H9 (cell line): ENCODE data around the gene NT5DC4. TPM values are rescaled to one million over a fixed set of nuclear protein-coding genes. Genes with fewer than 3 reads are reported as not detected.

ENCODE experiments used
- DNase-seq: peaks from one replicate; pipeline ENCODE4 v3.0.0-alpha.2; 2017
- H2AFZ ChIP-seq: one replicate; pipeline ENCODE4 v1.6.1; 2013; ENCODE audit warnings: mild to moderate bottlenecking, low read length, control low read depth, moderate library complexity
- H2AK5ac ChIP-seq: 2 replicates; pipeline ENCODE4 v1.6.1; 2013; ENCODE audit warnings: low read length, control low read depth, mixed read lengths; ENCODE audit not compliant: insufficient read length
- H2BK120ac ChIP-seq: one replicate; pipeline ENCODE4 v1.6.1; 2013; ENCODE audit warnings: low read depth, mild to moderate bottlenecking, low read length, control low read depth, inconsistent platforms; ENCODE audit not compliant: poor library complexity, severe bottlenecking
- H2BK12ac ChIP-seq: 2 replicates; pipeline ENCODE4 v1.6.1; 2013; ENCODE audit warnings: low read length, control low read depth, mixed read lengths, low read depth; ENCODE audit not compliant: insufficient read length
- H2BK15ac ChIP-seq: 2 replicates; pipeline ENCODE4 v1.6.1; 2013; ENCODE audit warnings: low read depth, low read length, control low read depth
- H2BK20ac ChIP-seq: one replicate; pipeline ENCODE4 v1.6.1; 2013; ENCODE audit warnings: low read depth, mild to moderate bottlenecking, low read length, control low read depth, inconsistent platforms; ENCODE audit not compliant: poor library complexity, severe bottlenecking
- H2BK5ac ChIP-seq: 2 replicates; pipeline ENCODE4 v1.6.1; 2013; ENCODE audit warnings: low read length, control low read depth, mixed read lengths; ENCODE audit not compliant: insufficient read length
- H3K14ac ChIP-seq: 2 replicates; pipeline ENCODE4 v1.6.1; 2013; ENCODE audit warnings: low read length, control low read depth; ENCODE audit not compliant: insufficient read depth
- H3K18ac ChIP-seq: 2 replicates; pipeline ENCODE4 v1.6.1; 2013; ENCODE audit warnings: low read depth, mild to moderate bottlenecking, mixed read lengths, low read length, control low read depth; ENCODE audit not compliant: insufficient read length
- H3K23ac ChIP-seq: 2 replicates; pipeline ENCODE4 v1.6.1; 2013; ENCODE audit warnings: low read length, control low read depth, mixed read lengths, low read depth; ENCODE audit not compliant: insufficient read length
- H3K23me2 ChIP-seq: 2 replicates; pipeline ENCODE4 v1.6.1; 2013; ENCODE audit warnings: low read depth, mild to moderate bottlenecking, mixed read lengths, low read length, control low read depth; ENCODE audit not compliant: insufficient read length, poor library complexity, severe bottlenecking
- H3K27ac ChIP-seq: 2 replicates; pipeline ENCODE4 v1.5.1; 2013; ENCODE audit warnings: low read length, control low read depth, mixed read lengths, low read depth; ENCODE audit not compliant: insufficient read length
- H3K27me3 ChIP-seq: 2 replicates; pipeline ENCODE4 v1.6.1; 2013; ENCODE audit warnings: low read length, control low read depth, inconsistent platforms; ENCODE audit not compliant: insufficient read depth
- H3K4ac ChIP-seq: 2 replicates; pipeline ENCODE4 v1.6.1; 2013; ENCODE audit warnings: low read depth, mild to moderate bottlenecking, control low read depth, inconsistent platforms, low read length, moderate library complexity
- H3K4me1 ChIP-seq: 2 replicates; pipeline ENCODE4 v1.6.1; 2013; ENCODE audit warnings: low read length, control low read depth, inconsistent platforms; ENCODE audit not compliant: insufficient read depth
- H3K4me2 ChIP-seq: 2 replicates; pipeline ENCODE4 v1.6.1; 2013; ENCODE audit warnings: low read length, control low read depth, mixed read lengths; ENCODE audit not compliant: insufficient read length, insufficient read depth
- H3K56ac ChIP-seq: 2 replicates; pipeline ENCODE4 v1.6.1; 2013; ENCODE audit warnings: low read depth, mild to moderate bottlenecking, mixed read lengths, low read length, control low read depth; ENCODE audit not compliant: insufficient read length
- H3K79me1 ChIP-seq: 2 replicates; pipeline ENCODE4 v1.6.1; 2013; ENCODE audit warnings: low read depth, mild to moderate bottlenecking, moderate library complexity, low read length, control low read depth, inconsistent platforms; ENCODE audit not compliant: insufficient read depth, poor library complexity, severe bottlenecking
- H3K79me2 ChIP-seq: 2 replicates; pipeline ENCODE4 v1.6.1; 2013; ENCODE audit warnings: low read length, control low read depth, inconsistent platforms; ENCODE audit not compliant: insufficient read depth
- H3K9ac ChIP-seq: 2 replicates; pipeline ENCODE4 v1.6.1; 2013; ENCODE audit warnings: low read length, control low read depth, mixed read lengths; ENCODE audit not compliant: insufficient read length; ENCODE audit errors: extremely low read depth
- H3K9me3 ChIP-seq: one replicate; pipeline ENCODE4 v1.6.1; 2013; ENCODE audit warnings: low read depth, low read length, inconsistent platforms; ENCODE audit not compliant: control insufficient read depth
- H3T11ph ChIP-seq: one replicate; pipeline ENCODE4 v1.6.1; 2013; ENCODE audit warnings: mild to moderate bottlenecking, low read length, control low read depth, inconsistent platforms
- H4K20me1 ChIP-seq: one replicate; pipeline ENCODE4 v1.6.1; 2013; ENCODE audit not compliant: control insufficient read depth, insufficient read length, insufficient read depth
- H4K5ac ChIP-seq: 2 replicates; pipeline ENCODE4 v1.6.1; 2013; ENCODE audit warnings: low read depth, mild to moderate bottlenecking, mixed read lengths, low read length, control low read depth; ENCODE audit not compliant: insufficient read length
- H4K8ac ChIP-seq: replicated peaks from 2 replicates; pipeline ENCODE4 v1.6.1; 2013; ENCODE audit warnings: low read length, control low read depth, mixed read lengths, low read depth; ENCODE audit not compliant: insufficient read length
- H4K91ac ChIP-seq: 2 replicates; pipeline ENCODE4 v1.6.1; 2013; ENCODE audit warnings: low read depth, mild to moderate bottlenecking, moderate library complexity, mixed read lengths, low read length, control low read depth; ENCODE audit not compliant: insufficient read length
- H3K27ac Mint-ChIP-seq, 3 experiments: 2 replicates in 2 of 3; 3 replicates in 1 of 3; pipeline ENCODE4 v1.8.0; 2020 to 2021; ENCODE audit warnings: mixed read lengths in 3 of 3, mild to moderate bottlenecking in 1 of 3, moderate library complexity in 1 of 3
- H3K27me3 Mint-ChIP-seq: 2 replicates; pipeline ENCODE4 v1.8.0; 2021; ENCODE audit warnings: low read depth, mild to moderate bottlenecking, moderate library complexity, mixed read lengths
- H3K36me3 Mint-ChIP-seq, 3 experiments: 2 replicates in 2 of 3; 3 replicates in 1 of 3; pipeline ENCODE4 v1.8.0; 2020 to 2021; ENCODE audit warnings: low read depth in 3 of 3, mixed read lengths in 3 of 3; ENCODE audit not compliant: insufficient read depth in 1 of 3
- H3K4me1 Mint-ChIP-seq, 2 experiments: 2 replicates each; pipeline ENCODE4 v1.8.0; 2020; ENCODE audit warnings: mixed read lengths in 2 of 2
- H3K4me3 Mint-ChIP-seq, 2 experiments: 2 replicates in 1 of 2; 3 replicates in 1 of 2; pipeline ENCODE4 v1.8.0; 2020 to 2021; ENCODE audit warnings: mild to moderate bottlenecking in 2 of 2, mixed read lengths in 2 of 2, moderate library complexity in 1 of 2
- H3K9me3 Mint-ChIP-seq, 2 experiments: 2 replicates in 1 of 2; 3 replicates in 1 of 2; pipeline ENCODE4 v1.8.0; 2020; ENCODE audit warnings: mild to moderate bottlenecking in 2 of 2, mixed read lengths in 2 of 2, moderate library complexity in 1 of 2
- WGBS: extraction: QIAGEN DNeasy Blood & Tissue Kit; methylation state at CpG from one replicate; pipeline ENCODE4 v1.1.7; 2013; ENCODE audit warnings: missing lambda C conversion rate, low lambda C conversion rate, mixed read lengths; ENCODE audit not compliant: insufficient read length; ENCODE audit errors: extremely low coverage; 5-methylcytosine and 5-hydroxymethylcytosine counted together
- total RNA-seq: library from RNA; stranded (reverse); gene quantifications from 2 replicates; pipeline ENCODE4 v1.2.1, GENCODE V29; 2021
- TF ChIP-seq, protein P1 (sequence below): fragments of 200-600 bp; sonication (generic); conservative IDR thresholded peaks from 3 replicates; pipeline ENCODE4 v1.8.0; 2021; ENCODE audit warnings: antibody characterized with exemption, mild to moderate bottlenecking

NT5DC4 gene
- total RNA-seq, 1 experiment from 2014 or later: not detected

GRCh38 chr2:112773556-112773955 is 52.7 kb downstream of the NT5DC4 start:
- no peak overlapping the region for H3K4me2 ChIP-seq
- H3K56ac ChIP-seq: no peak overlapping the region
- H4K5ac ChIP-seq: no peak overlapping the region
- no peaks in the 10 kb centered on the region for H3K27me3 ChIP-seq
- Mint-ChIP-seq H3K27ac (no peak overlapping the region), H3K9me3 (no peaks in the 10 kb centered on the region), H3K4me3 (no peak overlapping the region), H3K4me1 (peaks cover 8 to 10% of the 10 kb centered on the region in 2 experiments; a peak in 3 of 4 replicates), H3K36me3 (peaks cover 0 to 10% (median 0%) of the 10 kb centered on the region in 3 experiments; a peak in 1 of 7 replicates), H3K27me3 (no peaks in the 10 kb centered on the region)
- H2AK5ac ChIP-seq: no peak overlapping the region
- no peak overlapping the region for H3K14ac ChIP-seq
- no peak overlapping the region for H3K4ac ChIP-seq
- no peak overlapping the region for H3K9ac ChIP-seq
- WGBS: no CpG with 5 or more reads among the region's 2 CpGs
- H2BK120ac ChIP-seq: no peak overlapping the region
- H2BK12ac ChIP-seq: no peak overlapping the region
- no peak overlapping the region for H3K23ac ChIP-seq
- H3T11ph ChIP-seq: no peak overlapping the region
- no peak overlapping the region for H3K18ac ChIP-seq
- H3K23me2 ChIP-seq: no peaks in the 10 kb centered on the region
- no peak overlapping the region for H4K91ac ChIP-seq
- H3K79me2 ChIP-seq: no peaks in the 10 kb centered on the region
- no peak overlapping the region for H4K8ac ChIP-seq
- no peak for DNase-seq
- H2BK15ac ChIP-seq: no peak overlapping the region
- H2BK20ac ChIP-seq: no peak overlapping the region
- no peak overlapping the region for H2AFZ ChIP-seq
- no peaks in the 10 kb centered on the region for H4K20me1 ChIP-seq
- H3K9me3 ChIP-seq: no peaks in the 10 kb centered on the region
- H3K4me1 ChIP-seq: no peaks in the 10 kb centered on the region
- TF ChIP-seq, protein P1, sequence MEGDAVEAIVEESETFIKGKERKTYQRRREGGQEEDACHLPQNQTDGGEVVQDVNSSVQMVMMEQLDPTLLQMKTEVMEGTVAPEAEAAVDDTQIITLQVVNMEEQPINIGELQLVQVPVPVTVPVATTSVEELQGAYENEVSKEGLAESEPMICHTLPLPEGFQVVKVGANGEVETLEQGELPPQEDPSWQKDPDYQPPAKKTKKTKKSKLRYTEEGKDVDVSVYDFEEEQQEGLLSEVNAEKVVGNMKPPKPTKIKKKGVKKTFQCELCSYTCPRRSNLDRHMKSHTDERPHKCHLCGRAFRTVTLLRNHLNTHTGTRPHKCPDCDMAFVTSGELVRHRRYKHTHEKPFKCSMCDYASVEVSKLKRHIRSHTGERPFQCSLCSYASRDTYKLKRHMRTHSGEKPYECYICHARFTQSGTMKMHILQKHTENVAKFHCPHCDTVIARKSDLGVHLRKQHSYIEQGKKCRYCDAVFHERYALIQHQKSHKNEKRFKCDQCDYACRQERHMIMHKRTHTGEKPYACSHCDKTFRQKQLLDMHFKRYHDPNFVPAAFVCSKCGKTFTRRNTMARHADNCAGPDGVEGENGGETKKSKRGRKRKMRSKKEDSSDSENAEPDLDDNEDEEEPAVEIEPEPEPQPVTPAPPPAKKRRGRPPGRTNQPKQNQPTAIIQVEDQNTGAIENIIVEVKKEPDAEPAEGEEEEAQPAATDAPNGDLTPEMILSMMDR: no peak
- H2BK5ac ChIP-seq: no peak overlapping the region
- no peak overlapping the region for H3K27ac ChIP-seq
- H3K79me1 ChIP-seq: no peaks in the 10 kb centered on the region
